Astrocyte (in vitro differentiated cells and primary cell): Measurements from ENCODE around the gene PMS1.

Experiments
- EZH2 ChIP-seq: IDR thresholded peaks from 2 replicates; pipeline ENCODE4 v1.6.1; 2012; ENCODE audit warnings: mild to moderate bottlenecking, low read length, inconsistent platforms; ENCODE audit not compliant: insufficient read depth
- TF ChIP-seq, protein P1 (sequence below): IDR thresholded peaks from 2 replicates; pipeline ENCODE4 v1.5.1; 2011; ENCODE audit warnings: low read depth, mild to moderate bottlenecking, inconsistent platforms, low read length, moderate library complexity; ENCODE audit not compliant: insufficient read depth

DNA sequence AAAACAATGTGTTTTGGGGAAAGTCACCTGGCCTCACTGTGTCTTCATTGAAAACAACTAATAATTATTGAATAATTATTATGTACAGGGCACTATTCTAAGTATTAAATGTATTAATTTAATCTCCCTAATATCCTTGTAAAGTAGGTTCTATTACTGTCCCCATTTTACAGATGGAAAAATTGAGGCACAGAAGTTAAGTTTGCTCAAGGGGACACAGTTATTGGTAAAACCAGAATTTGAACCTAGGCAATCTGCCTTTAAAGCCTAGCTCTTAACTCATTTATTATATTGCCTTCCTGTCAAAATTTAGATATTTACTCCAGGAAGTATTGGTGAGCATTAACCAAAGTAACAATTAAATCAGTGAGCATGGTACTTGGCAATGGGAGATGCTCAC, 84.6 kb downstream of the PMS1 start:
- TF ChIP-seq, protein P1, sequence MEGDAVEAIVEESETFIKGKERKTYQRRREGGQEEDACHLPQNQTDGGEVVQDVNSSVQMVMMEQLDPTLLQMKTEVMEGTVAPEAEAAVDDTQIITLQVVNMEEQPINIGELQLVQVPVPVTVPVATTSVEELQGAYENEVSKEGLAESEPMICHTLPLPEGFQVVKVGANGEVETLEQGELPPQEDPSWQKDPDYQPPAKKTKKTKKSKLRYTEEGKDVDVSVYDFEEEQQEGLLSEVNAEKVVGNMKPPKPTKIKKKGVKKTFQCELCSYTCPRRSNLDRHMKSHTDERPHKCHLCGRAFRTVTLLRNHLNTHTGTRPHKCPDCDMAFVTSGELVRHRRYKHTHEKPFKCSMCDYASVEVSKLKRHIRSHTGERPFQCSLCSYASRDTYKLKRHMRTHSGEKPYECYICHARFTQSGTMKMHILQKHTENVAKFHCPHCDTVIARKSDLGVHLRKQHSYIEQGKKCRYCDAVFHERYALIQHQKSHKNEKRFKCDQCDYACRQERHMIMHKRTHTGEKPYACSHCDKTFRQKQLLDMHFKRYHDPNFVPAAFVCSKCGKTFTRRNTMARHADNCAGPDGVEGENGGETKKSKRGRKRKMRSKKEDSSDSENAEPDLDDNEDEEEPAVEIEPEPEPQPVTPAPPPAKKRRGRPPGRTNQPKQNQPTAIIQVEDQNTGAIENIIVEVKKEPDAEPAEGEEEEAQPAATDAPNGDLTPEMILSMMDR = no peak
- TF ChIP-seq EZH2 = no peak
